HepG2 (cell line): ENCODE results near the gene CHMP6. TPM values are rescaled to one million over a fixed set of nuclear protein-coding genes. Genes with fewer than 3 reads are reported as not detected.

Experiments used
- ATAC-seq: fragments of 200-7000 bp; cut with Tn5 transposase; 3 replicates; pipeline ENCODE4 v1.9.1; 2020; ENCODE audit warnings: mild to moderate bottlenecking, moderate library complexity
- BruUV-seq: library from RNA; stranded (reverse); fragments of 400-500 nt; replicated peaks from 2 replicates; lab custom pipeline; 2021; lab: Mats Ljungman, UMichigan
- CTCF ChIA-PET: fragments of 300-600 bp; formaldehyde crosslinking; extraction: SDS; loops from one replicate; lab custom pipeline; 2021; ENCODE audit warnings: low total read pairs, inconsistent platforms, low intra/inter-chr PET ratio; lab: Yijun Ruan, JAX
- POLR2A ChIA-PET: fragments of 350-600 bp; sonication (Branson Sonifier 250); formaldehyde crosslinking; loops from one replicate; lab custom pipeline; 2020; ENCODE audit warnings: antibody characterized with exemption, inconsistent platforms; lab: Yijun Ruan, JAX
- DNase-seq: peaks from one replicate; pipeline ENCODE4 v3.0.0-alpha.2; 2015; ENCODE audit warnings: low spot score
- FAIRE-seq: peaks from 3 replicates; lab custom pipeline; 2011; peaks lifted over from hg19 to GRCh38; lab: Jason Lieb, UNC
- H2AFZ ChIP-seq: one replicate; pipeline ENCODE4 v1.6.1; 2011; ENCODE audit warnings: low read length, inconsistent platforms
- H3K27ac ChIP-seq: fragments of 300-600 bp; 3 replicates; pipeline ENCODE4 v1.8.0; 2011; ENCODE audit warnings: mixed run types, mild to moderate bottlenecking, mixed read lengths, low read length, inconsistent platforms; ENCODE audit not compliant: insufficient read depth; ENCODE audit errors: extremely low read length
- H3K27me3 ChIP-seq, 2 experiments: fragments of 200-600 bp in 1 of 2; 2 replicates in 1 of 2; 3 replicates in 1 of 2; pipeline versions ENCODE4 v1.6.0 to v1.8.0; 2011; ENCODE audit warnings: low read length in 2 of 2, mild to moderate bottlenecking in 2 of 2, moderate library complexity in 2 of 2, inconsistent platforms in 1 of 2; ENCODE audit not compliant: insufficient read depth in 2 of 2, control insufficient read depth in 1 of 2
- H3K36me3 ChIP-seq, 2 experiments: fragments of 200-600 bp in 1 of 2; replicated peaks in 1 of 2; 2 replicates in 1 of 2; 3 replicates in 1 of 2; pipeline versions ENCODE4 v1.5.1 to v1.8.0; 2011; ENCODE audit warnings: low read length in 2 of 2, inconsistent platforms in 1 of 2; ENCODE audit not compliant: insufficient read depth in 2 of 2, control insufficient read depth in 1 of 2
- H3K4me1 ChIP-seq: 2 replicates; pipeline ENCODE4 v1.5.1; 2012; ENCODE audit warnings: low read length, inconsistent platforms; ENCODE audit not compliant: insufficient read depth
- H3K4me2 ChIP-seq: 2 replicates; pipeline ENCODE4 v1.6.0; 2011; ENCODE audit warnings: low read depth, low read length, inconsistent platforms
- H3K4me3 ChIP-seq, 3 experiments: fragments of 200-600 bp in 1 of 3; sonication (generic), shearing (Covaris generic) in 1 of 3; replicated peaks in 1 of 3; 2 replicates each; pipeline ENCODE4 v1.5.1; 2011 to 2016; ENCODE audit warnings: low read length in 3 of 3, inconsistent platforms in 2 of 3, low read depth in 2 of 3, mild to moderate bottlenecking in 2 of 3, control low read depth in 1 of 3, mixed read lengths in 1 of 3; ENCODE audit not compliant: insufficient read depth in 1 of 3
- H3K79me2 ChIP-seq: one replicate; pipeline ENCODE4 v1.6.1; 2011; ENCODE audit warnings: low read length, inconsistent platforms; ENCODE audit not compliant: insufficient read depth
- H3K9ac ChIP-seq: 2 replicates; pipeline ENCODE4 v1.6.0; 2011; ENCODE audit warnings: mild to moderate bottlenecking, low read depth, low read length, inconsistent platforms; ENCODE audit not compliant: insufficient read depth
- H3K9me3 ChIP-seq: 2 replicates; pipeline ENCODE4 v1.5.1; 2012; ENCODE audit warnings: mild to moderate bottlenecking, low read length
- H4K20me1 ChIP-seq: 2 replicates; pipeline ENCODE4 v1.6.0; 2011; ENCODE audit warnings: inconsistent platforms, mild to moderate bottlenecking, low read length, moderate library complexity; ENCODE audit not compliant: insufficient read depth
- ARID4A ChIP-seq: sonication (generic); formaldehyde crosslinking; IDR thresholded peaks from 2 replicates; pipeline ENCODE4 v1.5.0; 2020; ENCODE audit warnings: mild to moderate bottlenecking, missing genetic modification reagents, borderline replicate concordance
- ASH2L ChIP-seq: fragments of 300-600, 200-600 bp; sonication (generic); IDR thresholded peaks from 2 replicates; pipeline ENCODE4 v1.7.0; 2017; ENCODE audit warnings: low read depth, mild to moderate bottlenecking, moderate library complexity, mixed read lengths, low read length; ENCODE audit not compliant: insufficient read length
- ERF ChIP-seq: IDR thresholded peaks from 2 replicates; pipeline ENCODE4 v1.6.1; 2018; ENCODE audit warnings: missing biosample characterization, missing genetic modification reagents
- GFI1 ChIP-seq: sonication (generic); formaldehyde crosslinking; IDR thresholded peaks from 2 replicates; pipeline ENCODE4 v1.5.0; 2020; ENCODE audit warnings: missing genetic modification reagents, mild to moderate bottlenecking, borderline replicate concordance
- GMEB2 ChIP-seq: IDR thresholded peaks from 2 replicates; pipeline ENCODE4 v1.6.1; 2016; ENCODE audit warnings: missing biosample characterization, missing genetic modification reagents, low read depth
- KAT8 ChIP-seq: IDR thresholded peaks from 2 replicates; pipeline ENCODE4 v1.6.1; 2016; ENCODE audit warnings: missing genetic modification reagents, missing compliant biosample characterization
- NAIF1 ChIP-seq: sonication (generic); formaldehyde crosslinking; IDR thresholded peaks from 2 replicates; pipeline ENCODE4 v1.5.0; 2020; ENCODE audit warnings: mild to moderate bottlenecking, missing genetic modification reagents, borderline replicate concordance
- PHF21A ChIP-seq: sonication (generic); formaldehyde crosslinking; IDR thresholded peaks from 2 replicates; pipeline ENCODE4 v1.5.0; 2020; ENCODE audit warnings: mild to moderate bottlenecking, missing genetic modification reagents
- UBTF ChIP-seq: sonication (generic); formaldehyde crosslinking; IDR thresholded peaks from 2 replicates; pipeline ENCODE4 v1.4.0; 2020; ENCODE audit warnings: mild to moderate bottlenecking, missing genetic modification reagents
- ZKSCAN8 ChIP-seq: IDR thresholded peaks from 2 replicates; pipeline ENCODE4 v1.6.1; 2016; ENCODE audit warnings: borderline replicate concordance, missing genetic modification reagents, missing compliant biosample characterization
- ZNF263 ChIP-seq: sonication (generic); formaldehyde crosslinking; IDR thresholded peaks from 2 replicates; pipeline ENCODE4 v1.4.0; 2020; ENCODE audit warnings: missing genetic modification reagents
- ZNF547 ChIP-seq: sonication (generic); formaldehyde crosslinking; IDR thresholded peaks from 2 replicates; pipeline ENCODE4 v1.5.1; 2020; ENCODE audit warnings: mild to moderate bottlenecking, missing genetic modification reagents
- ZNF567 ChIP-seq: sonication (generic); formaldehyde crosslinking; IDR thresholded peaks from 2 replicates; pipeline ENCODE4 v1.8.1; 2023; ENCODE audit warnings: mild to moderate bottlenecking, missing genetic modification reagents, borderline replicate concordance
- ZNF746 ChIP-seq: sonication (generic); formaldehyde crosslinking; IDR thresholded peaks from 2 replicates; pipeline ENCODE4 v1.8.0; 2022; ENCODE audit warnings: mild to moderate bottlenecking, missing genetic modification reagents
- ZNF75D ChIP-seq: sonication (generic); formaldehyde crosslinking; IDR thresholded peaks from 2 replicates; pipeline ENCODE4 v1.8.1; 2023; ENCODE audit warnings: missing genetic modification reagents, mild to moderate bottlenecking, borderline replicate concordance
- ZNF792 ChIP-seq: IDR thresholded peaks from 2 replicates; pipeline ENCODE4 v1.6.1; 2016
- WGBS: methylation state at CpG from one replicate; pipeline ENCODE4 v1.1.6; 2017; ENCODE audit warnings: low lambda C conversion rate; 5-methylcytosine and 5-hydroxymethylcytosine counted together
- in situ Hi-C: cut with HindIII; loops from 2 replicates; pipeline ENCODE4 v1.10.0; 2017; ENCODE audit warnings: low pct_unique_long_range_greater_than_20kb; ENCODE audit not compliant: extremely low pct_ligation_motif_present
- intact Hi-C: fragments of 100-400 bp; cut with micrococcal nuclease; formaldehyde crosslinking; loops from one replicate; pipeline ENCODE4 v1.10.0; 2022; ENCODE audit not compliant: unreplicated experiment
- polyA plus RNA-seq, 8 experiments: library from polyadenylated mRNA; depleted of rRNA in 3 of 8; stranded (reverse) in 7 of 8; unstranded in 1 of 8; fragments of >200 nt; fragmentation: Illumina TruSeq in 4 of 8; extraction: Trizol in 4 of 8; gene quantifications; 2 replicates each; pipeline versions ENCODE4 v1.2.1 to v1.2.3, GENCODE V29; 2011 to 2016; ENCODE audit warnings: low read depth in 4 of 8, missing spikeins in 1 of 8, mixed read lengths in 1 of 8; ENCODE audit not compliant: insufficient read depth in 1 of 8
- total RNA-seq, 5 experiments: library from RNA; depleted of rRNA; stranded (reverse); fragments of >200 nt; fragmentation: Illumina TruSeq; extraction: Trizol; gene quantifications; 2 replicates each; pipeline ENCODE4 v1.2.3, GENCODE V29; 2016; ENCODE audit warnings: low read depth in 1 of 5

The CHMP6 gene
- total and polyA plus RNA-seq, 2 of the 13 experiments (the other 11 are each of a cell fraction or from before 2014, with no cell fraction given): 11.1 to 24.2 TPM

DNA sequence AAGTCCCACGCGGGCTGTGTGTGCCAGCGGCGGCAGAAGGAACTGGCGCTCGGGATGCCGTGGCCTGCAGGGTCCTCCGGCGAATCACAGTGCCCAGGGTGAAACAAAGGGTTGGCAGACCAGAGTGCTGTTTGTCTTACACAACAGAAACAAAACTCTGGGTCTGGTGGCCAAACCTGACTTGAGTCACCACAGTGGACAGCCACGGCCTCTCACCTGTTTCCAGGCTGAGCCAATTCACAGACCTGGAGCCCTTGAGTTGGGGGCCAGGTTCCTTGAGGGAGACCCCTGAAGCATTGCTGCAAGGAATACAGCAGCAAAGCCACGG, 2.1 kb upstream of the CHMP6 start:
- no peak overlapping the region for H2AFZ ChIP-seq
- H3K4me3 ChIP-seq: peak overlapping the region in 2 of 3 experiments; percentile 39 to 74; a peak in 4 of 6 replicates
- peaks cover 76% of the 10 kb centered on the region for H3K4me1 ChIP-seq
- H4K20me1 ChIP-seq: no peaks in the 10 kb centered on the region
- H3K36me3 ChIP-seq: no peaks in the 10 kb centered on the region
- peak; percentile 13 for ATAC-seq
- no peaks in the 10 kb centered on the region for H3K9me3 ChIP-seq
- peak overlapping the region; percentile 41; the same call in 1 of the 2 replicates for H3K9ac ChIP-seq
- no peak for FAIRE-seq
- in situ Hi-C loops: loop anchor here (5.0 kb wide), 1 partner anchor 108 kb away; no protein-coding TSS in a partner anchor
- WGBS: 6% methylated on average over 5 of the region's 11 CpGs
- POLR2A ChIA-PET: interaction anchor here (1.0 to 2.1 kb wide), 6 partner anchors 12 to 108 kb away, joined by 3 to 5 read pairs (median 3); no protein-coding TSS in a partner anchor
- peaks cover 3 to 35% of the 10 kb centered on the region in 2 experiments; a peak in 4 of 5 replicates for H3K27me3 ChIP-seq
- peak; percentile 39 for DNase-seq
- no peak overlapping the region for H3K27ac ChIP-seq
- peak overlapping the region; percentile 88 for H3K4me2 ChIP-seq
- BruUV-seq: no TSS peak
- CTCF ChIA-PET: interaction anchor here (0.8 to 2.9 kb wide), 2 partner anchors 107 to 112 kb away, joined by 3 to 39 read pairs; no protein-coding TSS in a partner anchor
- no peaks in the 10 kb centered on the region for H3K79me2 ChIP-seq
- intact Hi-C loops: loop anchor here (1.0 kb wide), 1 partner anchor 112 kb away; no protein-coding TSS in a partner anchor
- peak; percentile 44; the same call in 1 of the 2 replicates for TF ChIP-seq PHF21A
- no peak for TF ChIP-seq GFI1
- TF ChIP-seq ARID4A (CRISPR knock-in tag): peak; percentile 4; the same call in 1 of the 2 replicates
- TF ChIP-seq ASH2L: no peak
- TF ChIP-seq ZNF567 (CRISPR knock-in tag): 0 out of 2 replicates have a peak, but pooled peaks have one; percentile 15
- TF ChIP-seq ZNF746 (CRISPR knock-in tag): no peak
- TF ChIP-seq ZNF263 (CRISPR knock-in tag): 0 out of 2 replicates have a peak, but pooled peaks have one; percentile 4
- TF ChIP-seq ZKSCAN8: no peak
- TF ChIP-seq ZNF547: 0 out of 2 replicates have a peak, but pooled peaks have one; percentile 13
- TF ChIP-seq NAIF1 (CRISPR knock-in tag): 0 out of 2 replicates have a peak, but pooled peaks have one; percentile 9
- TF ChIP-seq UBTF (CRISPR knock-in tag): 0 out of 2 replicates have a peak, but pooled peaks have one; percentile 10
- TF ChIP-seq ERF (CRISPR knock-in tag): no peak
- TF ChIP-seq KAT8 (CRISPR knock-in tag): no peak
- TF ChIP-seq GMEB2: no peak
- peak; percentile 77; the same call in 1 of the 2 replicates for TF ChIP-seq ZNF75D (CRISPR knock-in tag)
- 0 out of 2 replicates have a peak, but pooled peaks have one; percentile 3 for TF ChIP-seq ZNF792
